Caco-2 (cell line): Measurements from ENCODE around the gene ERC2. TPM values are rescaled to one million over a fixed set of nuclear protein-coding genes. Genes with fewer than 3 reads are reported as not detected.

ENCODE experiments used
- BruUV-seq: library from RNA; stranded (reverse); fragments of 400-500 nt; replicated peaks from 2 replicates; lab custom pipeline; 2021; lab: Mats Ljungman, UMichigan
- CTCF ChIA-PET: fragments of 300-600 bp; sonication (Branson Sonifier 250); formaldehyde crosslinking; loops from one replicate; lab custom pipeline; 2022; ENCODE audit warnings: antibody characterized with exemption; lab: Charles Lee
- POLR2A ChIA-PET: fragments of 300-600 bp; sonication (Branson Sonifier 250); formaldehyde crosslinking; loops from one replicate; lab custom pipeline; 2022; ENCODE audit warnings: antibody characterized with exemption; lab: Charles Lee
- DNase-seq, 2 experiments: peaks; one replicate each; pipeline versions ENCODE4 v3.0.0 to v3.0.0-alpha.2; 2020 to 2022
- H3K27me3 ChIP-seq: replicated peaks from 2 replicates; pipeline ENCODE4 v1.6.0; 2011; ENCODE audit warnings: low read length; ENCODE audit not compliant: control insufficient read depth, insufficient read depth
- H3K36me3 ChIP-seq: 2 replicates; pipeline ENCODE4 v1.5.1; 2011; ENCODE audit warnings: low read length; ENCODE audit not compliant: control insufficient read depth, insufficient read depth
- H3K4me1 ChIP-seq: fragments of 250-450 bp; sonication (Bioruptor Pico); 2 replicates; pipeline ENCODE4 v1.5.1; 2020; ENCODE audit warnings: mild to moderate bottlenecking
- H3K4me3 ChIP-seq: 2 replicates; pipeline ENCODE4 v1.5.1; 2011; ENCODE audit warnings: low read depth, mild to moderate bottlenecking, control low read depth, low read length
- H3K9me3 ChIP-seq: fragments of 250-450 bp; sonication (Bioruptor Pico); 2 replicates; pipeline ENCODE4 v1.5.1; 2020; ENCODE audit warnings: mild to moderate bottlenecking, moderate library complexity
- H3K27ac Mint-ChIP-seq: one replicate; pipeline ENCODE4 v1.8.0; 2022; ENCODE audit warnings: mixed read lengths; ENCODE audit not compliant: unreplicated experiment
- H3K27me3 Mint-ChIP-seq: one replicate; pipeline ENCODE4 v1.8.0; 2022; ENCODE audit warnings: mixed read lengths; ENCODE audit not compliant: insufficient read depth, unreplicated experiment
- H3K36me3 Mint-ChIP-seq: one replicate; pipeline ENCODE4 v1.8.0; 2022; ENCODE audit warnings: mild to moderate bottlenecking, mixed read lengths; ENCODE audit not compliant: insufficient read depth, unreplicated experiment
- H3K4me1 Mint-ChIP-seq: one replicate; pipeline ENCODE4 v1.8.0; 2022; ENCODE audit warnings: low read depth, mixed read lengths; ENCODE audit not compliant: unreplicated experiment
- H3K4me3 Mint-ChIP-seq: one replicate; pipeline ENCODE4 v1.8.0; 2022; ENCODE audit warnings: mild to moderate bottlenecking, moderate library complexity, mixed read lengths; ENCODE audit not compliant: unreplicated experiment
- H3K9me3 Mint-ChIP-seq: one replicate; pipeline ENCODE4 v1.8.0; 2022; ENCODE audit warnings: mixed read lengths; ENCODE audit not compliant: unreplicated experiment
- intact Hi-C: fragments of 100-400 bp; cut with micrococcal nuclease; formaldehyde crosslinking; loops from one replicate; pipeline ENCODE4 v1.10.0; 2022; ENCODE audit not compliant: unreplicated experiment
- total RNA-seq: library from RNA; stranded (reverse); gene quantifications from 2 replicates; pipeline ENCODE4 v1.2.3, GENCODE V29; 2022
- TF ChIP-seq, protein P1 (sequence below), 2 experiments: fragments of 200-600 bp in 1 of 2; IDR thresholded peaks; 1 replicate in 1 of 2; 2 replicates in 1 of 2; pipeline versions ENCODE4 v1.5.1 to v1.8.0; 2011 to 2022; ENCODE audit warnings: antibody characterized with exemption in 1 of 2, control low read depth in 1 of 2, inconsistent platforms in 1 of 2, low read depth in 1 of 2, low read length in 1 of 2, mild to moderate bottlenecking in 1 of 2, moderate library complexity in 1 of 2; ENCODE audit not compliant: insufficient read depth in 1 of 2, severe bottlenecking in 1 of 2, unreplicated experiment in 1 of 2

Gene ERC2
- total RNA-seq, 1 experiment from 2014 or later = 0.54 TPM

DNA sequence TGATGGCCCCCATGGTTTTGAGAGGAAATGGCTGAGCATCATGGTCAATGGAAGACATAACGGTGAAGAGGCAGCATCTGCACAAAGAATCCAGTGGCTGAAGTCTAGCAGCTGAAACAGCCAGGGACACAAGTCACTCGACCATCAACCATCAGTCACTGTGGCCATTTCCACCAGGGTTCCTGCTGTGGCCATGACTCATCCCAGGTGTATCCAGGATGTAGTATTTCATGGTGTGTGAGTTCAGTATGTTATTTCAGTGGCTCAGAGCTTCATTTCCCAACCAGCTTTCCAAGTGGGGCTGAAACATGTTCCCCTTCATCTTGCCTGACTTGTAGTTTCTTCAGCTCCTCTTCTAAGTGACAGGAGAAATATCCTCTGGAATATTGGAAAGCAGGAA lies 933.4 kb downstream of the ERC2 start:
- no peaks in the 10 kb centered on the region for H3K4me1 Mint-ChIP-seq
- CTCF ChIA-PET = no interaction called here

GRCh38 chr3:55532806-55533205 lies 935.5 kb downstream of the ERC2 start:
- intact Hi-C loops = no loop called here

More for the DNA sequence above, 933.4 kb downstream of the ERC2 start:
- no peaks in the 10 kb centered on the region for H3K36me3 Mint-ChIP-seq
- Histone ChIP-seq H3K36me3 (no peaks in the 10 kb centered on the region), H3K9me3 (no peaks in the 10 kb centered on the region), H3K4me1 (no peaks in the 10 kb centered on the region), H3K27me3 (no peaks in the 10 kb centered on the region), H3K4me3 (no peak overlapping the region)
- POLR2A ChIA-PET = no interaction called here
- no TSS peak for BruUV-seq
- no peaks in the 10 kb centered on the region for H3K27me3 Mint-ChIP-seq
- TF ChIP-seq, protein P1, sequence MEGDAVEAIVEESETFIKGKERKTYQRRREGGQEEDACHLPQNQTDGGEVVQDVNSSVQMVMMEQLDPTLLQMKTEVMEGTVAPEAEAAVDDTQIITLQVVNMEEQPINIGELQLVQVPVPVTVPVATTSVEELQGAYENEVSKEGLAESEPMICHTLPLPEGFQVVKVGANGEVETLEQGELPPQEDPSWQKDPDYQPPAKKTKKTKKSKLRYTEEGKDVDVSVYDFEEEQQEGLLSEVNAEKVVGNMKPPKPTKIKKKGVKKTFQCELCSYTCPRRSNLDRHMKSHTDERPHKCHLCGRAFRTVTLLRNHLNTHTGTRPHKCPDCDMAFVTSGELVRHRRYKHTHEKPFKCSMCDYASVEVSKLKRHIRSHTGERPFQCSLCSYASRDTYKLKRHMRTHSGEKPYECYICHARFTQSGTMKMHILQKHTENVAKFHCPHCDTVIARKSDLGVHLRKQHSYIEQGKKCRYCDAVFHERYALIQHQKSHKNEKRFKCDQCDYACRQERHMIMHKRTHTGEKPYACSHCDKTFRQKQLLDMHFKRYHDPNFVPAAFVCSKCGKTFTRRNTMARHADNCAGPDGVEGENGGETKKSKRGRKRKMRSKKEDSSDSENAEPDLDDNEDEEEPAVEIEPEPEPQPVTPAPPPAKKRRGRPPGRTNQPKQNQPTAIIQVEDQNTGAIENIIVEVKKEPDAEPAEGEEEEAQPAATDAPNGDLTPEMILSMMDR (IDR thresholded peaks at IDR 0.05; ENCODE audit: insufficient read depth in 1 of 2, low read depth in 1 of 2, low read length in 1 of 2, severe bottlenecking in 1 of 2, unreplicated experiment in 1 of 2) = no peak
- H3K4me3 Mint-ChIP-seq = no peak overlapping the region
- DNase-seq = no peak
- H3K27ac Mint-ChIP-seq = no peak overlapping the region
- intact Hi-C loops = no loop called here
- H3K9me3 Mint-ChIP-seq = no peaks in the 10 kb centered on the region

GRCh38 chr3:55531321-55531720 lies 936.9 kb downstream of the ERC2 start:
- no peak for DNase-seq
- Histone ChIP-seq H3K36me3 (no peaks in the 10 kb centered on the region), H3K27me3 (no peaks in the 10 kb centered on the region), H3K9me3 (no peaks in the 10 kb centered on the region), H3K4me3 (no peak overlapping the region), H3K4me1 (peaks cover 17% of the 10 kb centered on the region)
- Mint-ChIP-seq H3K27me3 (no peaks in the 10 kb centered on the region), H3K4me3 (no peak overlapping the region), H3K27ac (no peak overlapping the region), H3K36me3 (no peaks in the 10 kb centered on the region), H3K9me3 (no peaks in the 10 kb centered on the region), H3K4me1 (peaks cover 12% of the 10 kb centered on the region)
- intact Hi-C loops = no loop called here
- ChIA-PET CTCF (no interaction called here), POLR2A (no interaction called here)
- no TSS peak for BruUV-seq
- TF ChIP-seq, protein P1 (IDR thresholded peaks at IDR 0.05; ENCODE audit: insufficient read depth in 1 of 2, low read depth in 1 of 2, low read length in 1 of 2, severe bottlenecking in 1 of 2, unreplicated experiment in 1 of 2) = no peak

More at GRCh38 chr3:55532806-55533205, 935.5 kb downstream of the ERC2 start:
- no peaks in the 10 kb centered on the region for H3K9me3 Mint-ChIP-seq
- CTCF ChIA-PET = no interaction called here
- H3K27me3 ChIP-seq = no peaks in the 10 kb centered on the region
- no peak overlapping the region for H3K4me3 Mint-ChIP-seq
- no peaks in the 10 kb centered on the region for H3K27me3 Mint-ChIP-seq
- POLR2A ChIA-PET = no interaction called here
- BruUV-seq = no TSS peak
- no peak for DNase-seq
- no peak overlapping the region for H3K27ac Mint-ChIP-seq
- H3K4me1 Mint-ChIP-seq = peaks cover 1% of the 10 kb centered on the region
- TF ChIP-seq, protein P1 (IDR thresholded peaks at IDR 0.05; ENCODE audit: insufficient read depth in 1 of 2, low read depth in 1 of 2, low read length in 1 of 2, severe bottlenecking in 1 of 2, unreplicated experiment in 1 of 2) = no peak
- H3K36me3 ChIP-seq = no peaks in the 10 kb centered on the region
- H3K4me1 ChIP-seq = peaks cover 2% of the 10 kb centered on the region
- no peak overlapping the region for H3K4me3 ChIP-seq
- H3K9me3 ChIP-seq = no peaks in the 10 kb centered on the region
- H3K36me3 Mint-ChIP-seq = no peaks in the 10 kb centered on the region
